ENCODE data around the gene PDCD11.

- TF ChIP-seq CTCF (tag by site-specific recombination; IDR thresholded peaks at IDR 0.05) = no peak
- TF ChIP-seq ZNF768 (tag by site-specific recombination; IDR thresholded peaks at IDR 0.05) = no peak
- TF ChIP-seq ZNF140 (tag by site-specific recombination; IDR thresholded peaks at IDR 0.05) = no peak
- no peak for TF ChIP-seq ZNF558 (tag by site-specific recombination; IDR thresholded peaks at IDR 0.05)
Measured at GRCh38 chr10:103448746-103449145, 52.3 kb downstream of the PDCD11 start.
